Cardiac fibroblast (primary cell): ENCODE data around the gene VASP.

Experiments used
- DNase-seq, 2 donors: peaks; one replicate each; pipeline versions ENCODE4 v3.0.0 to v3.0.0-alpha.2; 2010; ENCODE audit warnings: low read depth in 2 of 2
- H3K4me3 ChIP-seq, 2 donors: replicated peaks in 1 of 2; 1 replicate in 1 of 2; 2 replicates in 1 of 2; pipeline ENCODE4 v1.5.1; 2011; ENCODE audit warnings: low read depth in 2 of 2, low read length in 2 of 2, mild to moderate bottlenecking in 2 of 2, moderate library complexity in 1 of 2
- TF ChIP-seq, protein P1 (sequence below): IDR thresholded peaks from one replicate; pipeline ENCODE4 v1.5.1; 2011; ENCODE audit warnings: low read depth, mild to moderate bottlenecking, low read length, inconsistent platforms

The VASP gene

DNA sequence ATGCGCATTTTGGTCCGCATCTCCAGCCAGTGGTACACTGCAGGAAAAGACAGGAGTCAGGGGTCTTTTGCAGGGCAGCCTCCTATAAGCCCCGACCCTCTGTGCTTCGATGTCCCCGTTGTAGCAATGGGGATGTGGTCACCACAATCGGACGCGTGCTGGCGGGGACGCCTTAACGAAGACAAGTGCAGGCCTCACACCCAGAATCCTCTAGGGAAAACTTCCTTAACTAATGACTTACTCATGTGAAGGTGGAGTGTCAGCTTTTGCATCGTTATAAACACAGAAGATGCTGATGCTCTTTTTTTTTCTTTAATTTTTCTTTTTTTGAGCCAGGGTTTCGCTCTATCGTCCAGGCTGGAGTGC lies 22.1 kb downstream of the VASP start:
- DNase-seq = no peak
- H3K4me3 ChIP-seq = no peak overlapping the region
- TF ChIP-seq, protein P1, sequence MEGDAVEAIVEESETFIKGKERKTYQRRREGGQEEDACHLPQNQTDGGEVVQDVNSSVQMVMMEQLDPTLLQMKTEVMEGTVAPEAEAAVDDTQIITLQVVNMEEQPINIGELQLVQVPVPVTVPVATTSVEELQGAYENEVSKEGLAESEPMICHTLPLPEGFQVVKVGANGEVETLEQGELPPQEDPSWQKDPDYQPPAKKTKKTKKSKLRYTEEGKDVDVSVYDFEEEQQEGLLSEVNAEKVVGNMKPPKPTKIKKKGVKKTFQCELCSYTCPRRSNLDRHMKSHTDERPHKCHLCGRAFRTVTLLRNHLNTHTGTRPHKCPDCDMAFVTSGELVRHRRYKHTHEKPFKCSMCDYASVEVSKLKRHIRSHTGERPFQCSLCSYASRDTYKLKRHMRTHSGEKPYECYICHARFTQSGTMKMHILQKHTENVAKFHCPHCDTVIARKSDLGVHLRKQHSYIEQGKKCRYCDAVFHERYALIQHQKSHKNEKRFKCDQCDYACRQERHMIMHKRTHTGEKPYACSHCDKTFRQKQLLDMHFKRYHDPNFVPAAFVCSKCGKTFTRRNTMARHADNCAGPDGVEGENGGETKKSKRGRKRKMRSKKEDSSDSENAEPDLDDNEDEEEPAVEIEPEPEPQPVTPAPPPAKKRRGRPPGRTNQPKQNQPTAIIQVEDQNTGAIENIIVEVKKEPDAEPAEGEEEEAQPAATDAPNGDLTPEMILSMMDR = no peak

DNA sequence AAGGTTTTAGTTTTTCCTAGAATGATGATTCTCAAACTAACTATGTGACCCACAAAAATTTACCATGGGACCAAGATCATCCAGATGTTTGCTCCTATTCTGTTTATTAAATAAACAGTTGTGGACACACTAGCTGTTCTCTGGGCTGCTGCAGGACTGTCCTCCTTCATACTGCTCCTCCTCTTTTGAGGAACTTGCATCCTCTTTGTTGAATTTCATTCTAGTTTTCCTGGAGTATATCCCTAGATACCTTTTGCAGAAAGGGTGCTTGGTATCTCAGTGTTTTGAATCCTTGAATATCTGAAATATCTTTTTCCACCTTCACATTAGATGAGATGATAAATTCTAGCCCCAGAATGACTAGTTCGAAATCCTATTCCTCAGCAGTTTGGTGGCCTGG lies 24.1 kb downstream of the VASP start:
- H3K4me3 ChIP-seq = no peak overlapping the region
- DNase-seq = no peak
- TF ChIP-seq, protein P1 = no peak

DNA sequence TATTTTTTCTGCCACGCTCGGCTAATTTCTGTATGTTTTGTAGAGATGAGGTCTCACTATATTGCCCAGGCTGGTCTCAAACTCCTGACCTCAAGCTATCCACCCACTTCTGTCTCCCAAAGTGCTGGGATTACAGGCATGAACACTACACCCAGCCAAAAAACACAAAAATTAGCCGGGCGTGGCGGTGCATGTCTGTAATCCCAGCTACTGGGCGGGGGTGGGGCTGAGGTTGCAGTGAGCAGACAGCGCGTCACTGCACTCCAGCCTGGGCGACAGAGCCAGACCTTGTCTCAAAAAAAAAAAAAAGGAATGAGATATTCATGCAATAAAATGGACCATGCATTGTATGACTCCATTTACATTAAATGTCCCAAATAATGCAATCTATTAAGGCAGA lies 32.2 kb downstream of the VASP start:
- DNase-seq = peak in 1 of 2 donors; percentile 29

DNA sequence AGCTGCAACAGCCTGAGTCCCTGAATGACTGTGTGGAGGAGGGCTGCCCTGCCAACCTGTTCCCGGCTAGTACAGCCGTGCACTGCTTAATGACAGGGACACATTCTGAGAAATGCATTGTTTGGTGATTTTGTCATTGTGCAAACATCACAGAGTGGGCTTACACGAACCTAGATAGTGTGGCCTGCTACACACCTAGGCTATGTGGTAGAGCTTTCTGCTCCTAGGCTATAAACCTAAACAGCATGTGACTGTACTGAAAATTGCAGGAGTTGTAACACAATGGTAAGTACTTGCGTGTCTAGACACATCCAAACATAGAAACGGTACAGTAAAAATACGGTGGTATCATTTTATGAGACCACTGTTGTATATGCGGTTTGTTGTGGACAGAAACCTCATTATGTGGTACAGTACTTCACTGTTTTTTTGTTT lies 35.0 kb downstream of the VASP start:
- no peak for DNase-seq
- TF ChIP-seq, protein P1 = no peak
- H3K4me3 ChIP-seq = no peak overlapping the region

More for the DNA sequence above, 32.2 kb downstream of the VASP start:
- no peak overlapping the region for H3K4me3 ChIP-seq
- TF ChIP-seq, protein P1 = no peak

DNA sequence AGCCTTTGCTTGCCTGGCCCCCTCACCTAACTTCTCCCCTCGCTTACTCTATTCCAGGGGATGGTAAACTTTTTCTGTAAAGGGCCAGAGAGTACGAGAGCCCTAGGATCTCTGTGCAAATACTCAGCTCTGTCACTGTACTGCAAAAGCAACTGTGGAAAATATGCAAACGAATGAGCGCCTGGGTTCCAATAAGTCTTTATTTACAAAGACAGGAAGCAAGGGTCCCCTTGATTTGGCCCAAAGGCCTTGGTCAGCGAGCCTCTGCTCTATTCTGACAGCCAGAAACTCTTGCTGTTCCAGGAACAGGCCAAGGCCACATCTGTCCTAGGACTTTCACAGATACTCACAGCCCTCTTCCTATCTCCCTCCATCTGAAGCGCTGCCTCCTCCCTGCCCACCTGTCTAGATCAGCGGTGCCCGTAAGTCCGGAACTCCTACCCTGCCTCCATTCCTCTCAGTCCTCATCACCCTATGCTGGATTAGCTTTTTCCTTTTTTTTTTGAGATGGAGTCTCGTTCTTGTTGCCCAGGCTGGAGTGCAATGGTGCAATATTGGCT lies 40.0 kb downstream of the VASP start:
- H3K4me3 ChIP-seq = no peak overlapping the region
- no peak for DNase-seq
- TF ChIP-seq, protein P1 = no peak

DNA sequence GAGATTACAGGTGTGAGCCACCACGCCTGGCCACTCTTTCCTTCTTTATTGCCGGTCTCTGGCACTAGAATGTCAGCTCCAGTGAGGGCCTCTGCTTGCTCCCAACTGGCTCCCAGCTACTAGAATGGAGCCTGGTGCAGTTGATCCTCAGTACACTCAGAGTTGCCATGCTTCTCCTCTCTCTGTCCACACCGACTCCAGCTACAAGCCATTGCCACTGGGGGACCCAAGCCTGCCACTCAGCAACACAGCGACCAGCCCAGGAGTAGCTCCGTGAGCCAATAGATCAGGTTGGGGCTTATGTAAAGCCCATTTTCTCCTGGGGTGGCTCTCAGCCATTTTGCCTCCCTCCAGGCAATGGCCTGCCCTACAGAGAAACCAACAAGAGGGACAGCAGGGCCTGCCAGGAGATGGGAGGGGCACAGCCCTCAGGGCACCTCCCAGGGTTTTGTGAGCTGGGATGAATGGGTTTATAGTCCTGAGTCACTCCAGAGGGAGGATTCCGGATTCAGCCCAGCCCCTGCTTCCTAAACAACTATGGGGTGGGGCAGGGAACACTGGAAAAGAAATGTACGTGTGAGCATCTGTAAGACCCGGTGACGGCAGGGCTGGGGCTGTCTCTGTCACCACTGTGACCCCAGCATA lies 40.8 kb downstream of the VASP start:
- DNase-seq = peak; percentile 55 to 68
- no peak overlapping the region for H3K4me3 ChIP-seq
- TF ChIP-seq, protein P1 = no peak
